ENCODE data around the gene MSGN1.

DNA sequence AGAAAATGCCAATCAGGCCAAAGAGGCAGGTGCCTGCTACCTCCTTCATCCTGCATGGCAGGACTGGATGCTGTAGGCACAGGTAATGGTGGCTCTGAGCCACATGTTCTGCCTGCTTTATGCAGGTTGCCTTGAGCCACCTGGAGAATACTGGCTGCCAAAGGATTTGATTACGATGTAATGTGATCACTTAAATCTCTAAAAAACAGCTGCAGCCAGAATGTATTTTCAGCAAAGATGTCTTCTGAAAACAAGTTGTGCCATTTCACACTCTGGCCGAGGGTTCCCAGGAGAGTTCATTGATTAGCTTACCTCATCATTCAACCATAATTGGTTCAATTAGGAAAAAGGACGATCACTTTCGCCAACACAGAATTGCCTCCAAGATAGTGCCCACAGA lies 17.9 kb upstream of the MSGN1 start:
- TF ChIP-seq TAF1 (IDR thresholded peaks at IDR 0.05; ENCODE audit: low read depth, low read length) (no peak), SIX5 (IDR thresholded peaks at IDR 0.05; ENCODE audit: low read depth, low read length) (no peak), POLR2AphosphoS5 (IDR thresholded peaks at IDR 0.05; ENCODE audit: low read depth, low read length) (no peak), POLR2A (IDR thresholded peaks at IDR 0.05; ENCODE audit: control extremely low read depth in 1 of 2, low read depth in 2 of 2, low read length in 2 of 2) (no peak), SIN3A (conservative IDR thresholded peaks at IDR 0.05 in 1 of 2, IDR thresholded peaks at IDR 0.05 in 1 of 2; ENCODE audit: low read depth in 1 of 2, low read length in 2 of 2) (no peak), KDM1A (IDR thresholded peaks at IDR 0.05; ENCODE audit: borderline replicate concordance, low read length) (no peak), ASH2L (IDR thresholded peaks at IDR 0.05; ENCODE audit: low read length) (no peak), RFX5 (IDR thresholded peaks at IDR 0.05; ENCODE audit: borderline replicate concordance, low read depth, low read length) (no peak), EGR1 (IDR thresholded peaks at IDR 0.05; ENCODE audit: borderline replicate concordance, low read depth, low read length) (no peak)
- TF ChIP-seq, protein P1, sequence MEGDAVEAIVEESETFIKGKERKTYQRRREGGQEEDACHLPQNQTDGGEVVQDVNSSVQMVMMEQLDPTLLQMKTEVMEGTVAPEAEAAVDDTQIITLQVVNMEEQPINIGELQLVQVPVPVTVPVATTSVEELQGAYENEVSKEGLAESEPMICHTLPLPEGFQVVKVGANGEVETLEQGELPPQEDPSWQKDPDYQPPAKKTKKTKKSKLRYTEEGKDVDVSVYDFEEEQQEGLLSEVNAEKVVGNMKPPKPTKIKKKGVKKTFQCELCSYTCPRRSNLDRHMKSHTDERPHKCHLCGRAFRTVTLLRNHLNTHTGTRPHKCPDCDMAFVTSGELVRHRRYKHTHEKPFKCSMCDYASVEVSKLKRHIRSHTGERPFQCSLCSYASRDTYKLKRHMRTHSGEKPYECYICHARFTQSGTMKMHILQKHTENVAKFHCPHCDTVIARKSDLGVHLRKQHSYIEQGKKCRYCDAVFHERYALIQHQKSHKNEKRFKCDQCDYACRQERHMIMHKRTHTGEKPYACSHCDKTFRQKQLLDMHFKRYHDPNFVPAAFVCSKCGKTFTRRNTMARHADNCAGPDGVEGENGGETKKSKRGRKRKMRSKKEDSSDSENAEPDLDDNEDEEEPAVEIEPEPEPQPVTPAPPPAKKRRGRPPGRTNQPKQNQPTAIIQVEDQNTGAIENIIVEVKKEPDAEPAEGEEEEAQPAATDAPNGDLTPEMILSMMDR (IDR thresholded peaks at IDR 0.05; ENCODE audit: control extremely low read depth in 1 of 3, insufficient read depth in 1 of 3, low read depth in 1 of 3, low read length in 3 of 3): no peak
- TF ChIP-seq, protein P2, sequence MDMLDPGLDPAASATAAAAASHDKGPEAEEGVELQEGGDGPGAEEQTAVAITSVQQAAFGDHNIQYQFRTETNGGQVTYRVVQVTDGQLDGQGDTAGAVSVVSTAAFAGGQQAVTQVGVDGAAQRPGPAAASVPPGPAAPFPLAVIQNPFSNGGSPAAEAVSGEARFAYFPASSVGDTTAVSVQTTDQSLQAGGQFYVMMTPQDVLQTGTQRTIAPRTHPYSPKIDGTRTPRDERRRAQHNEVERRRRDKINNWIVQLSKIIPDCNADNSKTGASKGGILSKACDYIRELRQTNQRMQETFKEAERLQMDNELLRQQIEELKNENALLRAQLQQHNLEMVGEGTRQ (IDR thresholded peaks at IDR 0.05; ENCODE audit: low read length): no peak

Measured in H1 (cell line).